ENCODE results near the gene VAV2. TPM values are rescaled to one million over a fixed set of nuclear protein-coding genes. Genes with fewer than 3 reads are reported as not detected.

The VAV2 gene
- total RNA-seq, 1 experiment from 2014 or later = 28.0 TPM

- Histone ChIP-seq H3K9me3 (replicated peaks) (no peaks in the 10 kb centered on the region), H3K4me3 (no peak overlapping the region), H3K36me3 (peaks cover 11% of the 10 kb centered on the region; the same call in 1 of the 2 replicates), H3K27me3 (no peaks in the 10 kb centered on the region), H3K4me1 (peaks cover 15% of the 10 kb centered on the region), H3K27ac (no peak overlapping the region)
- DNase-seq = no peak
These were observed 159.2 kb downstream of the VAV2 start for GRCh38 chr9:133832877-133833276.

DNA sequence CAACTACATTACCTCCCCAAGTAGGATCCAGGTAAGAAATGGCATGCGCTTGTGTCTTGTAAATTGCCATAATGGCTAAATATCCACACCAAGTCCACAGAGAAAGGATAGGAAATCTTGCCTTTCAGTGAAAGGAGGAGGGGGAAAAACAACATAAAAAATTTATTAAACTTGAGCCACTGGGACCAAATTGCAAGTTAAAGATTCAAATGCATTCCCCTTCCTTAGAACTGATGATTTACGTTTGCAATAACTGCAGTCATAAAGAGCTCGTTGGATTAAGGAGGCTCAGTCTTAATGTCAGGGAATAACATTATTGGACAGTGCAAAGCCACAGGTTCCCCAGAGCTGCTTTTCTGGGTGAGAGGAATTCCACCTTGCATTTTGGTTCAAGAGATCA lies 161.4 kb downstream of the VAV2 start:
- no peak for DNase-seq
- Histone ChIP-seq H3K4me1 (peaks cover 10% of the 10 kb centered on the region), H3K36me3 (peaks cover 11% of the 10 kb centered on the region; the same call in 1 of the 2 replicates), H3K4me3 (no peak overlapping the region), H3K27me3 (no peaks in the 10 kb centered on the region), H3K9me3 (replicated peaks) (no peaks in the 10 kb centered on the region), H3K27ac (no peak overlapping the region)

- H3K27ac ChIP-seq = no peak overlapping the region
- H3K9me3 ChIP-seq (replicated peaks) = no peaks in the 10 kb centered on the region
- peaks cover 6% of the 10 kb centered on the region for H3K4me1 ChIP-seq
- H3K4me3 ChIP-seq = no peak overlapping the region
- H3K36me3 ChIP-seq = peaks cover 11% of the 10 kb centered on the region; the same call in 1 of the 2 replicates
- no peaks in the 10 kb centered on the region for H3K27me3 ChIP-seq
- no peak for DNase-seq
These were observed 161.8 kb downstream of the VAV2 start for GRCh38 chr9:133830310-133830709.

GRCh38 chr9:133828338-133828997 lies 163.7 kb downstream of the VAV2 start:
- Histone ChIP-seq H3K27me3 (no peaks in the 10 kb centered on the region), H3K9me3 (replicated peaks) (no peaks in the 10 kb centered on the region), H3K27ac (no peak overlapping the region), H3K4me1 (peaks cover 2% of the 10 kb centered on the region; the same call in 1 of the 2 replicates), H3K4me3 (no peak overlapping the region), H3K36me3 (peaks cover 11% of the 10 kb centered on the region; the same call in 1 of the 2 replicates)
- DNase-seq = no peak

GRCh38 chr9:133826289-133827085 lies 165.6 kb downstream of the VAV2 start:
- peaks cover 13% of the 10 kb centered on the region for H3K4me1 ChIP-seq
- H3K36me3 ChIP-seq = peaks cover 4% of the 10 kb centered on the region
- H3K9me3 ChIP-seq (replicated peaks) = no peaks in the 10 kb centered on the region
- DNase-seq = no peak
- no peaks in the 10 kb centered on the region for H3K27me3 ChIP-seq
- H3K4me3 ChIP-seq = no peak overlapping the region
- no peak overlapping the region for H3K27ac ChIP-seq

GRCh38 chr9:133825555-133826218 lies 166.4 kb downstream of the VAV2 start:
- Histone ChIP-seq H3K4me1 (peaks cover 18% of the 10 kb centered on the region), H3K9me3 (replicated peaks) (no peaks in the 10 kb centered on the region), H3K27ac (no peak overlapping the region), H3K4me3 (no peak overlapping the region), H3K36me3 (peaks cover 4% of the 10 kb centered on the region), H3K27me3 (no peaks in the 10 kb centered on the region)
- DNase-seq = no peak

GRCh38 chr9:133824802-133825186 lies 167.3 kb downstream of the VAV2 start:
- H3K9me3 ChIP-seq (replicated peaks) = no peaks in the 10 kb centered on the region
- H3K4me3 ChIP-seq = no peak overlapping the region
- H3K27me3 ChIP-seq = no peaks in the 10 kb centered on the region
- H3K36me3 ChIP-seq = peaks cover 4% of the 10 kb centered on the region
- no peak for DNase-seq
- no peak overlapping the region for H3K27ac ChIP-seq
- H3K4me1 ChIP-seq = peaks cover 20% of the 10 kb centered on the region

DNA sequence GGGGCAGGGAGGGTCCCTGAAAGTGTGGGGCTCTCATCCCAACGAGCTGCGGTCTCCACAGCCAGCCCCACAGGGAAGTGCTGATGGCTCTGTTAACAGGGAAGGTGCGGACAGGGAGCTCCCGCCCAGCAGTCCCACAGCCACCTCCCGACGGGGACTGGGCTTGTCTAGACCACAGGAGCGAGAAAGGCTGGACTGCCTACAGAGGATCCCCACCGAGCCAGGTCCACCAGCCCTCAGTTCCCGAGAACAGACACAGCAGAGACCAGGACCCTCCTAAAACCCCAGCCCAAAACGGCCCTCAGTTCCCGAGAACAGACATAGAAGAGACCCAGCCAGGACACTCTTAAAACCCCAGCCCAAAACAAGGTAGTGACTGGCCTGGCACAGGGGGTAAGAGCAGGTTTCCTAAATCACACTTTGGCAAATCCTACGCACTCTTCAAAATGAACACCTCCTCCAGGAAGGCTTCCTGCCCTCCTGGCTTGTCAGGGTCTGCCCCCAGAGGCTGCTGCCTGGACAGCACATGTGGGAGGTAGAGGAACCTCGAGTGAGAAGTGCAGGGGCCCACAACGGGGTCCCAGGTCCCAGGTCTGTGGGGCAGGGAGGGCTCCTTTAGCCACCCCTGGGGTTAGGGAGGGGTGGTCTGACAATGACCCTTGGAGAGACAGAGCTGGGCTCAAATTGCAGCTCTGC lies 167.9 kb downstream of the VAV2 start:
- Histone ChIP-seq H3K27ac (no peak overlapping the region), H3K36me3 (peaks cover 4% of the 10 kb centered on the region), H3K4me3 (no peak overlapping the region), H3K27me3 (no peaks in the 10 kb centered on the region), H3K4me1 (peaks cover 23% of the 10 kb centered on the region), H3K9me3 (replicated peaks) (no peaks in the 10 kb centered on the region)
- DNase-seq = no peak

GRCh38 chr9:133823189-133824105 lies 168.7 kb downstream of the VAV2 start:
- Histone ChIP-seq H3K4me3 (no peak overlapping the region), H3K27ac (no peak overlapping the region)

DNA sequence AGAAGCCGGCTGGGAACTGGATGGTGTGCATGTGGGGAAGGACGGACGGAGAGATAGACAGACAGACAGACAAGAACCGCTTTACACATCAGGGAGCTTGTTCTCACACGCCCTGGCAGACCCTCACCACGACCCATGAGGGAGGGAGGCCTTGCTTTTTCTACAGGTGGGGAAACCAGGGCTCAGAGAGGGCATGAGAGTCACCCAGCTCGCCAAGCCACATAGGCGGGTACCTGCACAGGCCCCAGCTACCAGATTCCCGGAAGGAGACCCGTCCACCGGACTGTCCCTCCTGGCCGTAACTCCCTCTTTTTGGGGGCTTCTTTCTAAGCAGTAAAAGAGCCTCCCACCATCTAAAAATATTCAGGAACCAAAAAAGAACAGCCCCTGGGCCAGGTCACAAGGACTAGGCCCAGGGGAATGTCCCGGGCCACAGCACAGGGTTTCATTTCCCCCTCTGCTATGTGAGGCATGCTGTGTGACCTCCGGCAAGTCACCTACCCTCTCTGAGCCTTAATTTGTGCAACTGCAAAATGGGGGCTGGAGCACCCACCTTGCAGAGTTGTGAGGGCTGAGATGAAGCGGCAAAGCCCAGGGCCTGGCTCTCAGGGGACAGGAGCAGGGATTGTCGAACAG lies 169.6 kb downstream of the VAV2 start:
- H3K27ac ChIP-seq = peak overlapping the region; percentile 23
- DNase-seq = no peak
- H3K36me3 ChIP-seq = peaks cover 8% of the 10 kb centered on the region; the same call in 1 of the 2 replicates
- H3K4me1 ChIP-seq = peaks cover 23% of the 10 kb centered on the region
- no peak overlapping the region for H3K4me3 ChIP-seq
- H3K27me3 ChIP-seq = no peaks in the 10 kb centered on the region
- no peaks in the 10 kb centered on the region for H3K9me3 ChIP-seq (replicated peaks)

More at GRCh38 chr9:133823189-133824105, 168.7 kb downstream of the VAV2 start:
- H3K4me1 ChIP-seq = peaks cover 23% of the 10 kb centered on the region
- DNase-seq = no peak
- no peaks in the 10 kb centered on the region for H3K27me3 ChIP-seq
- no peaks in the 10 kb centered on the region for H3K9me3 ChIP-seq (replicated peaks)
- peaks cover 3% of the 10 kb centered on the region; the same call in 1 of the 2 replicates for H3K36me3 ChIP-seq

GRCh38 chr9:133821601-133822429 lies 170.3 kb downstream of the VAV2 start:
- peak; percentile 74 to 82 for DNase-seq
- no peaks in the 10 kb centered on the region for H3K27me3 ChIP-seq
- H3K4me3 ChIP-seq = no peak overlapping the region
- peak overlapping the region; percentile 23 for H3K27ac ChIP-seq
- peaks cover 10% of the 10 kb centered on the region; the same call in 1 of the 2 replicates for H3K36me3 ChIP-seq
- peaks cover 23% of the 10 kb centered on the region for H3K4me1 ChIP-seq
- no peaks in the 10 kb centered on the region for H3K9me3 ChIP-seq (replicated peaks)

- peaks cover 23% of the 10 kb centered on the region for H3K4me1 ChIP-seq
- H3K4me3 ChIP-seq = no peak overlapping the region
- no peaks in the 10 kb centered on the region for H3K27me3 ChIP-seq
- no peaks in the 10 kb centered on the region for H3K9me3 ChIP-seq (replicated peaks)
- DNase-seq = peak in 1 of 2 experiments; percentile 45
- no peak overlapping the region for H3K27ac ChIP-seq
- peaks cover 10% of the 10 kb centered on the region; the same call in 1 of the 2 replicates for H3K36me3 ChIP-seq
These were observed 172.2 kb downstream of the VAV2 start for GRCh38 chr9:133819923-133820322.

Data from SJCRH30 (cell line).